IPS-15b (cell line): Measurements from ENCODE around the gene POU3F4.

Source experiments
- H3K27me3 ChIP-seq: one replicate; pipeline ENCODE4 v1.6.1; 2013; ENCODE audit warnings: low read length; ENCODE audit not compliant: control insufficient read depth, insufficient read depth
- H3K36me3 ChIP-seq: one replicate; pipeline ENCODE4 v1.6.1; 2013; ENCODE audit warnings: low read length; ENCODE audit not compliant: control insufficient read depth, insufficient read depth
- H3K4me1 ChIP-seq: one replicate; pipeline ENCODE4 v1.6.1; 2013; ENCODE audit warnings: mild to moderate bottlenecking, low read length; ENCODE audit not compliant: control insufficient read depth, insufficient read depth
- H3K4me3 ChIP-seq: one replicate; pipeline ENCODE4 v1.5.1; 2013; ENCODE audit warnings: low read depth, low read length
- H3K9ac ChIP-seq: one replicate; pipeline ENCODE4 v1.6.1; 2013; ENCODE audit warnings: low read depth, mild to moderate bottlenecking, low read length
- H3K9me3 ChIP-seq: one replicate; pipeline ENCODE4 v1.6.1; 2013; ENCODE audit warnings: mild to moderate bottlenecking, low read length; ENCODE audit not compliant: control insufficient read depth, insufficient read depth

Gene POU3F4

DNA sequence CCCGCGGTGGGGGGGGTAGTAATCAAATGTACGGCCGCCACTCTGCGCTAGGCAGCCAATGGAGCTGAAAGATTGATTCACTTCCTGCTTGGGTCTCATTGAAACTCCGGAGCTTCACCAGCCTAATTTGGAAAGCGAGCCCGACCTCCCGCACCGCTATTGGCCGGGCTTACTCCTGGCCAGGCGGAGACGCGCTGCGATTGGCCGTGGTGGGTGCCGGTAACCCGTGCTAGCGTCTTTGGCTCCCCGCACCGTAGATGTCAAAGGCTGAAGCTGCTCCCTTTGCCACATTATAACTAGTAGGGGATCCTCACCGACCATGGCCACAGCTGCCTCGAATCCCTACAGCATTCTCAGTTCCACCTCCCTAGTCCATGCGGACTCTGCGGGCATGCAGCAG lies at the start of gene POU3F4:
Gene POU3F4 (plus strand): TSS at position 285 of the 400 bp plus-strand sequence. CDS start 35 bp downstream, at position 320.
- H3K4me3 ChIP-seq: peak within 1 kb of the TSS; percentile 65
- no peak within 1 kb of the TSS for H3K9ac ChIP-seq
- peaks cover 5% of the 10 kb centered on the region for H3K4me1 ChIP-seq
- H3K36me3 ChIP-seq: no peaks in the 10 kb centered on the region
- peaks cover 3% of the 10 kb centered on the region for H3K9me3 ChIP-seq
- H3K27me3 ChIP-seq: peaks cover 51% of the 10 kb centered on the region

- Histone ChIP-seq H3K36me3 (no peaks in the 10 kb centered on the region), H3K4me1 (no peaks in the 10 kb centered on the region), H3K4me3 (no peak overlapping the region), H3K27me3 (no peaks in the 10 kb centered on the region), H3K9me3 (no peaks in the 10 kb centered on the region), H3K9ac (no peak overlapping the region)
Measured at GRCh38 chrX:83469551-83469950, 38.5 kb upstream of the POU3F4 start.

DNA sequence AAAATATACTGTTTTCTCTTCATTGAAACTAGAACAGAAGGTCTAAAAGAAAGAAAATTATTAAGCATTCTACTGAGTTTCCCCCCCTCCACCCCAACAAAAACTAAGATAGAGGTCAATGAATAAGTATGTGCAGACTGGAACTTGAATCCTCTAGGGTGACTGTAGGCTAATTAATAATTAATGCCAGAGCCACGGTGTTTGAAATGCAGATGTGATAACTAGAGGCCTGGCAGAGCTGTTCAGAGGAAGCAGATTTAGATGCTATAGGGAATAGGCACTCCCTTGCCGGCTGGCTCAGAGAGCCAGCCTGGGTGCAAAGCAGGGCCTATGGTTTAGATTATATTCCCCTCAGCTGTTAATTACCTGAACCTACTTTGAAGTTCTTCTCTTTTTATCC lies 12.2 kb upstream of the POU3F4 start:
- Histone ChIP-seq H3K27me3 (peaks cover 3% of the 10 kb centered on the region), H3K9me3 (no peaks in the 10 kb centered on the region), H3K9ac (no peak overlapping the region), H3K4me1 (peaks cover 7% of the 10 kb centered on the region), H3K36me3 (no peaks in the 10 kb centered on the region), H3K4me3 (no peak overlapping the region)

- Histone ChIP-seq H3K27me3 (peaks cover 45% of the 10 kb centered on the region), H3K9me3 (no peaks in the 10 kb centered on the region), H3K9ac (no peak overlapping the region), H3K36me3 (no peaks in the 10 kb centered on the region), H3K4me3 (peak overlapping the region; percentile 39), H3K4me1 (peaks cover 12% of the 10 kb centered on the region)
Measured at GRCh38 chrX:83501003-83501402, 7.1 kb upstream of the POU3F4 start.

DNA sequence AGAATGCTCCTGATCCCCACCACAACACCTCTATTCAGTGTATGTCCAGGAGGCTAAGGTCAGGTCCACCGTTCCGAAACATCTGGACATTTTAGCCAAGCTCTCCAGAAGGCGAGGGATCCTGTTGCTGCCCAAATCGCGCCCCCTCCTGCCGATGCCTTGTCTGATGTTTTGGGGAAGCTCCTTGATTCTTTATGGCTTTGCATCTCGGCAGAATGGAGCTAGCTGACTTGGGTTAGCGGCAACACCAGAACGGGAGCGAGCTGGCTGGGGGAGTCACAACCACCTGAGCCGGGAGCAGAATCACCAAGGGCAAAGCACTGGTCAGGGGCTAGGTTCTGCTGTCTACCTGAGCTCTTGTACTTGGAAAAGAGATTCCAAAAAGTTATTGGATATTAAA lies 6.6 kb upstream of the POU3F4 start:
- Histone ChIP-seq H3K27me3 (peaks cover 47% of the 10 kb centered on the region), H3K9ac (no peak overlapping the region), H3K4me3 (peak overlapping the region; percentile 39)

DNA sequence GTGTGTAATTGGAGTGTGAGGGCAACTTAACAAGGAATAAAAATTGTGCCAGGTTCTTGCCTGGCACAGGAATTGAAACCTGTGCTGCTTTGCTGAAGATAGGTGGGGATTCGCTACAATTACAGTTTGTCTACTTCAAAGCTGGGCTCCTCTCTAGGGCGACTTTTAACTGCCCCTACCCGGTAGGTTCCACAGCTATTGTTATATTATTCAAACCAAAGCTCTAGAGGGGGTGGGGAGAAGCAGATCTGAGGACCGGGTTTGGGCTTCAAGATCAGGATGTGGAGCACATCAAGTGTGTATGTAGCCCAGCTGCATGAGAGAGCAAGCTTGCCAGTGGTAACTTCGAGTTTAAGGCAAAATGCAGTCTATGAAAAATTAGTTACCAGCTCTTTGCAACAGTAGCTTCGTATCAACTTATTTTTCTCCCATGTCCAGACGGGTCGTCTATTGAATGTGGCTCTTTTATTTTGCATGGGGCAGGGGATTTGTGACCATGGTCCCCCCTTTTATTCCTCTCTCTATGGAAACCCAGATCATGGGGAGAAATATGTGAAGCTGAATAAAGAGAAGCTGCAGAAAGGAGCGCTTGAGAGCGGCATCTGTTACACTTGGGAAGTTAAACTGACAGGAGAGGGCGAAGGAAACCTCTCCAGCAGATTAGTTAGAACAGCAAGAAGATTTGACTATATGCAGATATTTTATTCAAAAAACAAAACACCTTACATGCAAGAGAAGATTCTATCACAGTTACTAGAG lies 3.2 kb upstream of the POU3F4 start:
- Histone ChIP-seq H3K4me3 (peak overlapping the region; percentile 3), H3K9ac (no peak overlapping the region), H3K27me3 (peaks cover 71% of the 10 kb centered on the region), H3K9me3 (no peaks in the 10 kb centered on the region), H3K36me3 (no peaks in the 10 kb centered on the region), H3K4me1 (peaks cover 12% of the 10 kb centered on the region)

More for the DNA sequence above, 6.6 kb upstream of the POU3F4 start:
- peaks cover 12% of the 10 kb centered on the region for H3K4me1 ChIP-seq
- H3K9me3 ChIP-seq: no peaks in the 10 kb centered on the region
- H3K36me3 ChIP-seq: no peaks in the 10 kb centered on the region

- Histone ChIP-seq H3K4me3 (peak overlapping the region; percentile 65), H3K27me3 (peaks cover 44% of the 10 kb centered on the region), H3K4me1 (no peaks in the 10 kb centered on the region), H3K36me3 (no peaks in the 10 kb centered on the region), H3K9me3 (peaks cover 3% of the 10 kb centered on the region), H3K9ac (no peak overlapping the region)
Measured at GRCh38 chrX:83508526-83509253, 600 bp downstream of the POU3F4 start.

GRCh38 chrX:83509254-83509801 lies 1.2 kb downstream of the POU3F4 start:
- peaks cover 3% of the 10 kb centered on the region for H3K9me3 ChIP-seq
- H3K9ac ChIP-seq: no peak overlapping the region

DNA sequence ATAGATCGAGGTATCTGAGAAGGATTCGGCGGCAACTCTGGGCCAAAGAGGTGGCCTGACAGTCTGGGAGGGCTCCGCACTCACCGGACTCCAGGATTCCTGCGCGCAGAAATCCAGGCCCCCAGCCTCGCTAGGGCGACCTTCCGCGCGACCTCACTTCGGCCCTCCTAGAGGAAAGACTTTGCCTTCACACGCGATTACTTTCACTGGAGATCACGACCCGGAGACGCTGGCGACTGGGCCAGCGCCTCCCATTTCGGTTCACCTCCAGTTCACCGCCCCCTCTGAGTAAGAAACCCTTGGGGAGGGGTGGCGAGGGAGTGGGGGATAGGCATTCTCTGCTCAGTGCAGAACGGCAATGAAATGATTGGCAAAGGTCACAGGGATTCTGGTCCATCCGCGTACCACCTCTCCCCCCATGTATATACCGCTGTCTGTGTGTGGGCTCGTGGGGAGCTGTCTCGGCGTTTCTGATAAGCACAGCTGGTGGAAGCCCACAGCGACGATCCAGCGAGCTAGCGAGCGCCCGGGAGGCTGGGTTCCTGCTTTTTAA lies 2.5 kb downstream of the POU3F4 start:
- Histone ChIP-seq H3K4me1 (peaks cover 6% of the 10 kb centered on the region), H3K4me3 (peak overlapping the region; percentile 62), H3K36me3 (no peaks in the 10 kb centered on the region), H3K27me3 (peaks cover 28% of the 10 kb centered on the region), H3K9me3 (peaks cover 3% of the 10 kb centered on the region), H3K9ac (no peak overlapping the region)

More at GRCh38 chrX:83509254-83509801, 1.2 kb downstream of the POU3F4 start:
- Histone ChIP-seq H3K4me3 (peak overlapping the region; percentile 65), H3K27me3 (peaks cover 38% of the 10 kb centered on the region), H3K36me3 (no peaks in the 10 kb centered on the region), H3K4me1 (peaks cover under 1% of the 10 kb centered on the region)

- no peak overlapping the region for H3K9ac ChIP-seq
- H3K27me3 ChIP-seq: peaks cover 25% of the 10 kb centered on the region
- peaks cover 3% of the 10 kb centered on the region for H3K9me3 ChIP-seq
- H3K4me1 ChIP-seq: peaks cover 8% of the 10 kb centered on the region
- H3K36me3 ChIP-seq: no peaks in the 10 kb centered on the region
- peak overlapping the region; percentile 62 for H3K4me3 ChIP-seq
Measured at GRCh38 chrX:83511208-83511607, 3.1 kb downstream of the POU3F4 start.

GRCh38 chrX:83512111-83512510 lies 4.0 kb downstream of the POU3F4 start:
- Histone ChIP-seq H3K36me3 (no peaks in the 10 kb centered on the region), H3K27me3 (peaks cover 19% of the 10 kb centered on the region), H3K4me3 (peak overlapping the region; percentile 18), H3K9me3 (peaks cover 3% of the 10 kb centered on the region), H3K4me1 (peaks cover 8% of the 10 kb centered on the region), H3K9ac (no peak overlapping the region)
